Skin epidermis (tissue), 12 donors: ENCODE data around the gene GTF2H2.
"Not testable (repeated sequence)": the region's sequence is repeated elsewhere in the genome, so short reads cannot be mapped to it uniquely, and the experiment has no call there.

Experiments used
- H3K27ac ChIP-seq, 21 experiments: fragments of 200-600 bp; sonication (generic) in 11 of 21; one replicate each; pipeline ENCODE4 v1.5.0; 2020; ENCODE audit warnings: mild to moderate bottlenecking in 3 of 21, inconsistent platforms in 2 of 21, moderate library complexity in 2 of 21
- H3K4me3 ChIP-seq, 7 experiments: fragments of 200-600 bp; sonication (generic) in 2 of 7; one replicate each; pipeline ENCODE4 v1.5.0; 2020; ENCODE audit warnings: inconsistent platforms in 2 of 7, mild to moderate bottlenecking in 2 of 7, moderate library complexity in 1 of 7

Gene GTF2H2

DNA sequence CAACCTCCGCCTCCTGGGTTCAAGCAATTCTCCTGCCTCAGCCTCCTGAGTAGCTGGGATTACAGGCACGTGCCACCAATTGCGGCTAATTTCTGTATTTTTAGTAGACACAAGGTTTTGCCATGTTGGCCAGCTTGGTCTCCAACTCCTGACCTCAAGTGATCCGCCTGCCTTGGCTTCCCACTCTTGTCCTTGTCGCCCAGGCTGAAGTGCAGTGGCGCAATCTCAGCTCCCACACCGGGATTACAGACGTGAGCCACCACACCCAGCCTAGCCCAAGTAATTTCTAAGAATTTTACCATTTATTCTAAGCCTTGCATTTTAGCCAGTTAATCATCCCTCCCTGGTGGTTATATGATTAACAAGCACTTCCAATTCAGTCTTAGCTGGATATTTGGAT, 53.3 kb downstream of the GTF2H2 start:
- no peak overlapping the region for H3K27ac ChIP-seq
- H3K4me3 ChIP-seq, result no peak overlapping the region

DNA sequence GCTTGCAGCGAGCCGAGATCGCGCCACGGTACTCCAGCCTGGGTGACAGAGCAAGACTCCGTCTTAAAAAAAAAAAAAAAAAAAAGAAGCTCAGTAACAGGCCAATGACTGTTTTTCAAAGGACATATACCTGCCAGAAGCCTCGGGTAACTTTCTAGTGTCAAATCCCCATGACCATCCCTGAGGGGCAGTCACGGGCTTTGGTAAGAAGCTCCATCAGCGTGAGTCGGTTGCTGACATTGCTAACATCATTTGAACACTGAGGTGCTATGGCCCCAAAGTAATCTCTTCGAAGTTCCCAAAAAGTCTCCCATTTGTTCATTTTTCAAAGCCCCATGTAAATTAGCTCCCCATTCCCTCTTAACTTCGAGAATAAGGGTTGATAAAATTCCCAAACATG, 53.9 kb downstream of the GTF2H2 start:
- no peak overlapping the region for H3K4me3 ChIP-seq

GRCh38 chr5:71011194-71011792, 56.2 kb downstream of the GTF2H2 start:
- Histone ChIP-seq H3K4me3 (no peak overlapping the region), H3K27ac (no peak overlapping the region)

More for the DNA sequence above, 53.9 kb downstream of the GTF2H2 start:
- H3K27ac ChIP-seq, result no peak overlapping the region

DNA sequence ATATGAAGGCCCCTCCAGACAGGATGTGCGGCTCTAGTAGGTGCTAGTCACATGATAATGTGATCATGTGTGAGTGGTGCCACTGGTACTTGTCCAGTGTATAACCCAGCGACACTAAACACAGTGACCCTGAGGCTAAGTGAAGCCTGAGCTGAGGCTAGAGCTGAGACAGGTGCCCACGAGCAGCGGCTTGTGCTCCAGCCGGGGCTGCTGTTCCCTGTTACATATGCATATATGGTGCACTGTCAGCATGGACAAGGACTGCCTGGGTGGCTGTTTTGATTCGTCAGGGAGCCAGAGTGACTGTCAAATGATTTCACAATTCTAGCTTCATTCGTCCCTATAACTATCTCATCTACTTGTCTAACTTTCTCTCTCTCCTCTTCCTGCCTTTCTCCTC, 60.5 kb downstream of the GTF2H2 start:
- not testable (repeated sequence) for H3K27ac ChIP-seq, H3K4me3 ChIP-seq
